ENCODE results near the gene KIF22. TPM values are rescaled to one million over a fixed set of nuclear protein-coding genes. Genes with fewer than 3 reads are reported as not detected.
A peak's percentile ranks its signal among the peaks of the same experiment; 100 is the strongest.
"Not testable (repeated sequence)": the region's sequence is repeated elsewhere in the genome, so short reads cannot be mapped to it uniquely, and the experiment has no call there.

Gene KIF22
- total RNA-seq, 2 experiments from 2014 or later, result 160 to 165 TPM

DNA sequence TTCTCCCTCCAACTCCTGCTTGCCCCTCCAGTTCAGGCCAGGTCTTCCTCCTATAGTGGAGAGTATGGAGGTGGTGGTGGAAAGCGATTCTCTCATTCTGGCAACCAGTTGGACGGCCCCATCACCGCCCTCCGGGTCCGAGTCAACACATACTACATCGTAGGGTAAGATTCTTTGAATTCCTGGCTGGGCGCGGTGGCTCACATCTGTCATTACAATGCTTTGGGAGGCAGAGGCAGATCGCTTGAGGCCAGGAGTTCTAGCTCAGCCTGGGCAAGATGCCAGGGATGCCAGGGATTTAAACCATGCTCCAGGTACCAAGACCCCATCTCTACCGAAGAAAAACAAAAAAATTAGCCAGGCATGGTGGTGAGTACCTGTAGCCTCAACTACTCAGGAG, 11.1 kb upstream of the KIF22 start:
- intact Hi-C loops (cut with micrococcal nuclease), result no loop called here
- DNase-seq (no peak), ATAC-seq (no peak)
- CTCF ChIA-PET, result interaction anchor here (1.3 to 1.5 kb wide), 2 partner anchors 11 to 37 kb away, joined by 3 to 4 read pairs; partner anchors contain the start of gene KIF22
- Mint-ChIP-seq H3K36me3 (ENCODE audit: low read depth) (no peaks in the 10 kb centered on the region), H3K27me3 (no peaks in the 10 kb centered on the region), H3K9me3 (no peaks in the 10 kb centered on the region), H3K27ac (no peak overlapping the region), H3K4me3 (no peak overlapping the region), H3K4me1 (ENCODE audit: low read depth) (peaks cover 18% of the 10 kb centered on the region)
- TF ChIP-seq, protein P1, sequence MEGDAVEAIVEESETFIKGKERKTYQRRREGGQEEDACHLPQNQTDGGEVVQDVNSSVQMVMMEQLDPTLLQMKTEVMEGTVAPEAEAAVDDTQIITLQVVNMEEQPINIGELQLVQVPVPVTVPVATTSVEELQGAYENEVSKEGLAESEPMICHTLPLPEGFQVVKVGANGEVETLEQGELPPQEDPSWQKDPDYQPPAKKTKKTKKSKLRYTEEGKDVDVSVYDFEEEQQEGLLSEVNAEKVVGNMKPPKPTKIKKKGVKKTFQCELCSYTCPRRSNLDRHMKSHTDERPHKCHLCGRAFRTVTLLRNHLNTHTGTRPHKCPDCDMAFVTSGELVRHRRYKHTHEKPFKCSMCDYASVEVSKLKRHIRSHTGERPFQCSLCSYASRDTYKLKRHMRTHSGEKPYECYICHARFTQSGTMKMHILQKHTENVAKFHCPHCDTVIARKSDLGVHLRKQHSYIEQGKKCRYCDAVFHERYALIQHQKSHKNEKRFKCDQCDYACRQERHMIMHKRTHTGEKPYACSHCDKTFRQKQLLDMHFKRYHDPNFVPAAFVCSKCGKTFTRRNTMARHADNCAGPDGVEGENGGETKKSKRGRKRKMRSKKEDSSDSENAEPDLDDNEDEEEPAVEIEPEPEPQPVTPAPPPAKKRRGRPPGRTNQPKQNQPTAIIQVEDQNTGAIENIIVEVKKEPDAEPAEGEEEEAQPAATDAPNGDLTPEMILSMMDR (IDR thresholded peaks at IDR 0.05), result no peak
- POLR2A ChIA-PET, result interaction anchor here (1.2 kb wide), 1 partner anchor 11 kb away, joined by 6 read pairs; the partner anchor contains the start of gene KIF22

- POLR2A ChIA-PET, result interaction anchor here (1.0 kb wide), 1 partner anchor 16 kb away, joined by 3 read pairs; no protein-coding TSS in a partner anchor
- DNase-seq, H3K27ac Mint-ChIP-seq: not testable (repeated sequence)
Measured at GRCh38 chr16:29783094-29783953, 7.2 kb upstream of the KIF22 start.

GRCh38 chr16:29784157-29784556, 6.4 kb upstream of the KIF22 start:
- H3K4me3 Mint-ChIP-seq, result no peak overlapping the region
- H3K9me3 Mint-ChIP-seq, result no peaks in the 10 kb centered on the region
- POLR2A ChIA-PET, result interaction anchor here (0.9 to 1.7 kb wide), 5 partner anchors 15 to 85 kb away, joined by 3 to 9 read pairs (median 5); partner anchors contain the start of gene C16orf54
- H3K36me3 Mint-ChIP-seq (ENCODE audit: low read depth), result no peaks in the 10 kb centered on the region
- peak overlapping the region; percentile 24 for H3K27ac Mint-ChIP-seq
- intact Hi-C loops (cut with micrococcal nuclease), result loop anchor here (10.0 kb wide), 1 partner anchor 79 kb away; no protein-coding TSS in a partner anchor
- DNase-seq (peak; percentile 62), ATAC-seq (peak; percentile 85)
- CTCF ChIA-PET, result interaction anchor here (0.7 to 4.4 kb wide), 22 partner anchors 8 to 189 kb away, joined by 3 to 42 read pairs (median 5); partner anchors contain the start of genes MVP and PAGR1
- TF ChIP-seq, protein P1 (IDR thresholded peaks at IDR 0.05), result no peak
- no peaks in the 10 kb centered on the region for H3K27me3 Mint-ChIP-seq
- peaks cover 30% of the 10 kb centered on the region for H3K4me1 Mint-ChIP-seq (ENCODE audit: low read depth)

More at GRCh38 chr16:29783094-29783953, 7.2 kb upstream of the KIF22 start:
- CTCF ChIA-PET, result interaction anchor here (1.5 to 4.4 kb wide), 4 partner anchors 9 to 82 kb away, joined by 3 to 42 read pairs (median 11); no protein-coding TSS in a partner anchor
- intact Hi-C loops (cut with micrococcal nuclease), result loop anchor here (10.0 kb wide), 1 partner anchor 79 kb away; no protein-coding TSS in a partner anchor
- H3K4me1 Mint-ChIP-seq (ENCODE audit: low read depth), result peaks cover 26% of the 10 kb centered on the region
- not testable (repeated sequence) for H3K4me3 Mint-ChIP-seq; H3K36me3 Mint-ChIP-seq (ENCODE audit: low read depth); H3K9me3 Mint-ChIP-seq; ATAC-seq; H3K27me3 Mint-ChIP-seq

GRCh38 chr16:29784901-29785500, 5.5 kb upstream of the KIF22 start:
- ChIA-PET CTCF (interaction anchor here (0.6 to 4.4 kb wide), 38 partner anchors 8 to 226 kb away, joined by 3 to 42 read pairs (median 4); partner anchors contain the start of genes C16orf54, DOC2A, MVP and PAGR1), POLR2A (interaction anchor here (0.9 to 1.7 kb wide), 7 partner anchors 23 to 86 kb away, joined by 3 to 9 read pairs (median 5); partner anchors contain the start of gene C16orf54)
- peak; percentile 91 for ATAC-seq
- peak; percentile 84 for DNase-seq
- H3K27ac Mint-ChIP-seq, result peak overlapping the region; percentile 66
- intact Hi-C loops (cut with micrococcal nuclease), result loop anchor here (10.0 kb wide), 1 partner anchor 80 kb away; no protein-coding TSS in a partner anchor
- TF ChIP-seq, protein P1 (IDR thresholded peaks at IDR 0.05), result peak; percentile 91
- H3K9me3 Mint-ChIP-seq, result no peaks in the 10 kb centered on the region
- H3K4me1 Mint-ChIP-seq (ENCODE audit: low read depth), result peaks cover 32% of the 10 kb centered on the region
- H3K36me3 Mint-ChIP-seq (ENCODE audit: low read depth), result no peaks in the 10 kb centered on the region
- no peaks in the 10 kb centered on the region for H3K27me3 Mint-ChIP-seq
- H3K4me3 Mint-ChIP-seq, result peak overlapping the region; percentile 58

- ATAC-seq, H3K27ac Mint-ChIP-seq, H3K4me3 Mint-ChIP-seq, H3K27me3 Mint-ChIP-seq, H3K9me3 Mint-ChIP-seq, DNase-seq: not testable (repeated sequence)
- Mint-ChIP-seq H3K36me3 (ENCODE audit: low read depth) (peaks cover 14% of the 10 kb centered on the region), H3K4me1 (ENCODE audit: low read depth) (peaks cover 34% of the 10 kb centered on the region)
- intact Hi-C loops (cut with micrococcal nuclease), result loop anchor here (10.0 kb wide), 1 partner anchor 82 kb away; no protein-coding TSS in a partner anchor
- ChIA-PET POLR2A (interaction anchor here (0.6 kb wide), 1 partner anchor 48 kb away, joined by 3 read pairs; no protein-coding TSS in a partner anchor), CTCF (interaction anchor here (1.4 to 4.4 kb wide), 4 partner anchors 17 to 86 kb away, joined by 6 to 42 read pairs (median 12); no protein-coding TSS in a partner anchor)
Measured at GRCh38 chr16:29787155-29787554, 3.4 kb upstream of the KIF22 start.

Data from activated CD8-positive, alpha-beta T cell treated with anti-CD3 and anti-CD28 coated beads for 36 hours (primary cell).